Bone marrow (tissue), 2 donors: ENCODE results near the gene ARID3B.
"Not testable (repeated sequence)": the region's sequence is repeated elsewhere in the genome, so short reads cannot be mapped to it uniquely, and the experiment has no call there.

Source experiments
- DNase-seq, 2 donors: peaks; one replicate each; lab custom pipeline; 2025; lab: John Stamatoyannopoulos, UW

ARID3B gene

GRCh38 chr15:74535388-74536084 lies 5.5 kb upstream of the ARID3B start:
- DNase-seq, result no peak

- DNase-seq, result no peak
Measured at GRCh38 chr15:74537736-74538135, 3.3 kb upstream of the ARID3B start.

- not testable (repeated sequence) for DNase-seq
Measured at GRCh38 chr15:74539521-74539920, 1.5 kb upstream of the ARID3B start.

GRCh38 chr15:74540161-74540760 lies 759 bp upstream of the ARID3B start:
- no peak for DNase-seq

- DNase-seq, result peak; percentile 12 to 78
Measured at GRCh38 chr15:74541494-74542165, 610 bp downstream of the ARID3B start.

GRCh38 chr15:74542166-74543042 lies 1.4 kb downstream of the ARID3B start:
- DNase-seq, result no peak

DNA sequence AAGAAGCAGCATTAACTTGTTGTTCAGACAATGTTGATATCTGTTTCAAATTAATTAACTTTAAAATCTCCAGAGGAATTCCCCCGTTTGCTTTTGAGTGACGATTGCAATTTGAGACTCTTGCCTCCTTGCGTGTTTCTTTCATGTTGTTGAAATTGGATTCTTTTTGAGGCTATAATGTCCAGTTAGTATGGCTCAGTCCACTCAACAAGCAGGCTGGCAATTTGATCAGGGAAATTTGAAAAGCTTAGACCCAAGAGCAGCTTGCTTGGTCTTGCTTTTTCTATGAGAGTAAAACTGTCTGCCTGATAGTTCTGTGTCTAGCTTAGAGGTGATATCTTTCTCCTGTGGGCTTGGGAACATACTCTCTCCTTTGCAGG lies 2.0 kb downstream of the ARID3B start:
- no peak for DNase-seq

GRCh38 chr15:74543583-74543982 lies 2.6 kb downstream of the ARID3B start:
- DNase-seq, result no peak

DNA sequence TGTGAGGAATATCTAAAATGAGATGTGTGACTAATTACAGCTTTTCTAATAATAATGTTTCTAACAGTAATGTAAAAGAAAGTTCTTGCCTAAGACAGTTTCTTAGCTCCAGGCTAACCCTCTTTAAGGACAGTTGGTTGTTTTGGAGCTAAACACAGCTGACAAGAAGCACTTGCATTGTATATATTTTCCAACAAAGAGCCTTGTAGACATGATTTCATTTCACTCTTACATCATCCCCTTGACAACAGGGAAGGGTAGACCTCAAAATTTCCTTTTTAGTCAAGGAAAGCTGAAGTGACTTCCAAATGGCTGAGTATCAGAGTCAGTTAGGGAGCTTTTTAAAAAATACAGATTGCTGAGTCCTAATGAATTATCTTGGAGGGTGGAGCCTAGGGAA lies 4.1 kb downstream of the ARID3B start:
- DNase-seq, result no peak

DNA sequence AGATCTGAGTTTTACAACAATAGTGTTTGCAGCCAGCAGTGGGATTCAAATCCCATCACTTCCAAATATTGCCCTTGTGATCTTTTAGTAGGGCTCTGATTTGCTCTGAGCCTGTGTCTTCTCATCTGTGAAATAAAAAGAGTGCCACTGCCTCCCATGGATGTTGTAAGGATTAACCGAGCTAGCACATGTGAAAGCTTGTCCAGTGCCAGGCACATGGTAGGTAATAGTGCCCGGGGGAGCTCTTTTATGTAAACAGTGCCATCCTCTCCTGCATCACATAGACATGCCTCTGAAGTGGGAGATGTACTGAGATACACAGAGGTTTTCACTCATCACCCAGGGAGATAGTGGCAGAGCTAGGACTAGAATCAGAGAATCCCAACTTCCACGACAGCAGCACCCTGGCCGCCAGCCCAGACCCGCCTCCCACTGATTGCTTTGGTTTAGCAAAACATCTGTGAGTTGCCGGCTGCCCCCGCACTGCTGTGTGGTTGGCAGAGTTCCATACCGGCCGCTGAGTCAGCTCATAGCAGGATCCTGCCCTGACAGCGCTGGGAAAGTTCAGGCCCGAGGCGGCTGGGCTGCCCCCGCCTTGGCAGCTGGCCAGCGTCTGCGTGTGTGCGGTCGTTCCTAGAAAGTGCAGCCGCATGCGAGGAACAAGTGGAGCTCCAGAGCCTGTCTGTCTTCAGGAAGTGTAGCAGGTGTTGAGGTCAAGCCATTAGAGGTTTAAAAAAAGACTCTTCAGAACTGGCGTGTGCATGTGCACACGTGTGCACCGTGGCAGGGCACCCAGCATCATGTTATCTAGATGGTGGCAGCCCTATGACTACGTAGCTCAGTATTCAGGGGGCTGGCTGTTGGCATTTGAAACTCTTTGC lies 5.0 kb downstream of the ARID3B start:
- DNase-seq, result peak; percentile 92 to 98

DNA sequence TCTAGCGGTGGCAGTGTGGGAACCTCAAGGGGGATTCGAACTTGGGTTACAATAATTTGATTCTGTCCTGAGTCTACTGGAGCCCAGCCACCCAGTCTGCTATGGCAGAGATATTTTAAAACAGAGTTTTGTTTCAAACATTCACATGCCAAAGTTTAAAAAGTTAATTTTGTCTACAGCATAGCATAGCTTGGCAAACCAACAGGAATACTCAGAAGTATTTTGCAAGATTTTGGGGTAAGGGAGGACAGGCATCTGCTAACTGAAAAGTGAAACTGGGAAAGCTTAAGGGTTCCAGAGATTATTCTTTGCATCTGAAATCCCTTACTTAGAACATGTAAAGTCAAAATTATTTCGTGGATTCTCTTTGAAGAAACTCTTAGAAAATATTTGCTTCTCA lies 6.6 kb downstream of the ARID3B start:
- DNase-seq, result no peak

GRCh38 chr15:74548241-74548640 lies 7.2 kb downstream of the ARID3B start:
- DNase-seq, result no peak

DNA sequence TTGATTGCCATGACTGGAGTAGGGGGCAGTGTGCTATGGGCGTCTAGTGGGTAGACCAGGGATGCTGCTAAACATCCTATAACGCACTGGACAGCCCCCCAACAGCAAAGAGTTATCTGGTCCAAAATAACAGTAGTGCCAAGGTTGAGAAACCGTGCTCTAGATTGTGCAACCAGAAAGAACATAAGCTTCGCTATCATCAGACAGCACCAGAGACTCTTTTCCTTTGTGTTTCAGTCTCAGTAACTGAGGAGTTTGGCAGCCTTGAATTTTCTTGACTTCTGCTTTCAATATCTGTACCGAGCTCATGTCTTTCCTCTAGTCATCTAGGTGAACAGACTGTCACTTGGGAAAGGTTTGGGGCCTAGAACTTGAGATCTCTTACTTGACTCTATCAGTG lies 8.8 kb downstream of the ARID3B start:
- peak in 1 of 2 donors; percentile 18 for DNase-seq

DNA sequence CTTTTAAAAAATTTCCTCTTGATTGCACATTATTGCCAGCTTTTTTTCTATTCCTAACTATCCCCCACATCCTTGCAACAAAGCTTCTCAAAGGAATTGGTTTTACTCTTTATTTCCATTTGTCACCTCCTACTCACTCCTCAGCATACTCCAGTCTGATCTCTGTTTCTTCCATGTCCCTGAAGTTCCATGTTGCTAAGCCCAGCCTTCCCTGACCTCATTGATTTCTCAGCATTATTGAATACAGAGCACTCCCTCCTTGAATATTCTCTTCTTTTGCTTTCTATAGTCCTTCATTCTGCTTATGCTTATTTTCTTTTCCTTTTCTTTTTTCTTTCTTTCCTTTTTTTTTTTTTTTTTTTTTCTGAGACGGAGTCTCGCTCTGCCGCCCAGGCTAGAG lies 10.7 kb downstream of the ARID3B start:
- no peak for DNase-seq

DNA sequence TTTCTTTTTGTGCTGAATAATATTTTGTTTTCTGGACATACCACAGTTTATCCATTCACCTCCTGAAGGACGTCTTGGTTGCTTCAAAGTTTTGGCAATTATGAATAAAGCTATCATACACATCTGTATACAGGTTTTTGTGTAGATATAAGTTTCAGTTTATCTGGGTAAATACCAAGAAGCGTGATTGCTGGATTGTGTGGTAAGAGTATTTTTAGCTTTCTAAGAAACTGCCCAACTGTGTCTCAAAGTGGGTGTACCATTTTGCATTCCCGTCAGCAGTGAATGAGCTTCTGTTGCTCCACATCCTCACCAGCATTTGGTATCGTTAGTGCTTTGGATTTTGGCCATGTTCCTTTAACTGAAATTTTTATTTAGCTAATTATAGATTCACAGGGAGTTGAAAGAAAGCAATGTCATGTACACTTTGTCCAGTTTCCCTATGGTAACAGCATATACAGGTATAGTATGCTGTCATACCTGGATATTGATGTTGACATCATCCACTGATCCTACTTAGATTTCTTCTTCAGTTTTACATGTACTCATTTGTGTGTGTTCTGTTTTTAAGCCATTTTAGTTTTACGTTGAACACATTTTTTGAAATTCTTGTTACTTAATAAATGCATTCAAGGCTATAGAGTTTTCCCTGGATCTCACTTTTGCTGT lies 11.9 kb downstream of the ARID3B start:
- DNase-seq, result no peak

DNA sequence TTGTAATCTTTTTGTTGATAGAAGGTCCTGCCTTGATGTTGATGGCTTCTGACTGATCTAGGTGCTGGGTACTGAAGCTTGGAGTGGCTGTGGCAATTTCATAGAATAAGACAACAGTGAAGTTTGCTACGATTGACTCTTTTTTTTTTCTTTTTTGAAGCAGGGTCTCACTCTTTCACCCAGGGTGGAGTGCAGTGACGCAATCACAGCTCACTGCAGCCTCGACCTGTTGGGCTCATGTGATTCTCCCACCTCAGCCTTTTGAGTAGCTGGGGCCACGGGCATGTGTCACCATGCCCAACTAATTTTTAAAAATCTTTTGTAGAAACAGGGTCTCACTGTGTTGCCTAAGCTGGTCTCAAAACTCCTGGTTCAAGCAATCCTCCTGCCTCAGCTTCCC lies 14.2 kb downstream of the ARID3B start:
- no peak for DNase-seq

- DNase-seq, result no peak
Measured at GRCh38 chr15:74558706-74559105, 17.7 kb downstream of the ARID3B start.

DNA sequence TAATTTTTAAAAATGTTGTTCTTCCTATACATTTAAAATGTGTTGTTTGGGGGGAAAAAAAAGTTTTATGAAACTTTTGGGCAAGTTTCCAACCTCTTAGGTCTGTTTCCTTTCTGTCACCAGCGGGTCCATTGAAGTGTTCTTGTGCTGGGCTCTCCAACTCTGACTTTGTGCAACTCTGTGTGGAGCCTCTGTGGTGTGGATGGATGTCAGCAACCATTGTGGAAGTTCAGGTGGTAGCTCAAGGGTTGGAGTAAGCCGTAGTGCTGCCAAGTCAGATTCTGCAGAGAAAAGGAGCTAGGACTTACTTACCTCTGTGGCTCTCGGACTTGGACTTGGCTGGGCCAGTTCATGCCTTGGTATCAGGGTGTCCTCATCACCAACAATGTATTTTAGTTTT lies 22.4 kb downstream of the ARID3B start:
- DNase-seq, result no peak

- DNase-seq, result no peak
Measured at GRCh38 chr15:74564182-74564581, 23.2 kb downstream of the ARID3B start.

DNA sequence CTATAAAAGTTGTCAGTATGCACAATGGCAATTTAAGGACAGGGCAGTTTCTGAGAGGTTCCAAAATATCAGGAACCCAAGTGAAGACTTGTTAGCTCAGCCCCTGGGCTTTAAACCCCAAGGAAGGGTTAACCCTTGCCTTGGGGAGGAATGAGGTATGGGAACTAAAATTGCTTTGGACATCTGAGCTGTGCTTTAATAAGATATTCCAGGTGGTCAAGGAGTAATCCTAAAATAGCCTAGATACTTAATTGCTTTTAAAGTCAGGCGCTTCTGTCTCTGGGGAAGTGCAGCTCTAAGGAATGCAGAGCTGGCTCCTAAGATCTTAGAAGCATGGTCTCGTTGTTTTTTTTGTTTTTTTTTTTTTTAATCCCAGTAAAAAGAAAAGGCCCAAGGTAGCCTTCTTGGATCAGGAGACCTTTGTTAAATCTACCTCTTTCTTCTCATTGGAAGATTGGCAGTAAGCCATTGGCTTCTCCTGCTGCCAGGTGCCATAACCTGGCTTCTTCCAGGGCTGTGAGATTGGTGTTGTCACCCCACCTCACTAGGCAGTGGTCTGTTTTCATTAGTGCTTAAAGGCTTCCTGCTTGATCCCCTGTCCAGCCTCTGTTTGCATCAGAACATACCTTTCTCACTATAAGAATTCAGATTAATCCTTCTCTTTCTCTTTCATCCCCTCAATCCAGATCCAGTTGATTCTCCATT lies 24.5 kb downstream of the ARID3B start:
- no peak for DNase-seq
